ENCODE results near the gene FRMD5.
"Not testable (repeated sequence)": the region's sequence is repeated elsewhere in the genome, so short reads cannot be mapped to it uniquely, and the experiment has no call there.

FRMD5 gene
- total RNA-seq, result 0.09 to 0.66 reads per million in 2 experiments

- DNase-seq (ENCODE audit: low read depth), result peak; percentile 78
Measured at GRCh38 chr15:44195151-44195740, at the start of gene FRMD5. Gene FRMD5 (minus strand): TSS chr15:44195271.

GRCh38 chr15:44243829-44244228, 48.8 kb upstream of the FRMD5 start:
- no peak for DNase-seq (ENCODE audit: low read depth)

GRCh38 chr15:44243141-44243540, 48.1 kb upstream of the FRMD5 start:
- no peak for DNase-seq (ENCODE audit: low read depth)

GRCh38 chr15:44231842-44232241, 36.8 kb upstream of the FRMD5 start:
- no peak for DNase-seq (ENCODE audit: low read depth)

GRCh38 chr15:44229301-44229700, 34.2 kb upstream of the FRMD5 start:
- DNase-seq (ENCODE audit: low read depth), result not testable (repeated sequence)

GRCh38 chr15:44227584-44227983, 32.5 kb upstream of the FRMD5 start:
- no peak for DNase-seq (ENCODE audit: low read depth)

- not testable (repeated sequence) for DNase-seq (ENCODE audit: low read depth)
Measured at GRCh38 chr15:44227001-44227400, 31.9 kb upstream of the FRMD5 start.

GRCh38 chr15:44222478-44222877, 27.4 kb upstream of the FRMD5 start:
- no peak for DNase-seq (ENCODE audit: low read depth)

GRCh38 chr15:44219073-44219472, 24.0 kb upstream of the FRMD5 start:
- DNase-seq (ENCODE audit: low read depth), result no peak

- DNase-seq (ENCODE audit: low read depth), result no peak
Measured at GRCh38 chr15:44216958-44217357, 21.9 kb upstream of the FRMD5 start.

GRCh38 chr15:44215594-44215993, 20.5 kb upstream of the FRMD5 start:
- DNase-seq (ENCODE audit: low read depth), result no peak

- no peak for DNase-seq (ENCODE audit: low read depth)
Measured at GRCh38 chr15:44208956-44209355, 13.9 kb upstream of the FRMD5 start.

GRCh38 chr15:44207643-44208042, 12.6 kb upstream of the FRMD5 start:
- DNase-seq (ENCODE audit: low read depth), result no peak

GRCh38 chr15:44199393-44199792, 4.3 kb upstream of the FRMD5 start:
- no peak for DNase-seq (ENCODE audit: low read depth)

GRCh38 chr15:44194323-44195150, 534 bp downstream of the FRMD5 start:
- peak; percentile 19 for DNase-seq (ENCODE audit: low read depth)

- no peak for DNase-seq (ENCODE audit: low read depth)
Measured at GRCh38 chr15:44193651-44194322, 1.3 kb downstream of the FRMD5 start.

GRCh38 chr15:44188795-44189194, 6.3 kb downstream of the FRMD5 start:
- DNase-seq (ENCODE audit: low read depth), result no peak

- no peak for DNase-seq (ENCODE audit: low read depth)
Measured at GRCh38 chr15:44186705-44187104, 8.4 kb downstream of the FRMD5 start.

GRCh38 chr15:44183363-44183762, 11.7 kb downstream of the FRMD5 start:
- no peak for DNase-seq (ENCODE audit: low read depth)

GRCh38 chr15:44181410-44181809, 13.7 kb downstream of the FRMD5 start:
- DNase-seq (ENCODE audit: low read depth), result no peak

GRCh38 chr15:44177139-44177538, 17.9 kb downstream of the FRMD5 start:
- DNase-seq (ENCODE audit: low read depth), result no peak

GRCh38 chr15:44173813-44174212, 21.3 kb downstream of the FRMD5 start:
- no peak for DNase-seq (ENCODE audit: low read depth)

GRCh38 chr15:44163370-44163769, 31.7 kb downstream of the FRMD5 start:
- DNase-seq (ENCODE audit: low read depth), result no peak

All from T follicular helper cell (primary cell).